SJCRH30 (cell line): ENCODE data around the gene ZNF662. TPM values are rescaled to one million over a fixed set of nuclear protein-coding genes. Genes with fewer than 3 reads are reported as not detected.

Source experiments
- DNase-seq, 2 experiments: peaks; one replicate each; pipeline ENCODE4 v3.0.0-alpha.2; 2015 to 2020
- H3K27ac ChIP-seq: fragments of 250-450 bp; sonication (Bioruptor Pico); 2 replicates; pipeline ENCODE4 v1.5.1; 2020; ENCODE audit warnings: mild to moderate bottlenecking, moderate library complexity
- H3K27me3 ChIP-seq: fragments of 250-450 bp; sonication (Bioruptor Pico); 2 replicates; pipeline ENCODE4 v1.5.1; 2020; ENCODE audit warnings: mild to moderate bottlenecking, moderate library complexity
- H3K36me3 ChIP-seq: fragments of 250-450 bp; sonication (Bioruptor Pico); 2 replicates; pipeline ENCODE4 v1.5.1; 2020; ENCODE audit warnings: mild to moderate bottlenecking, moderate library complexity
- H3K4me1 ChIP-seq: fragments of 250-450 bp; sonication (Bioruptor Pico); 2 replicates; pipeline ENCODE4 v1.5.1; 2020; ENCODE audit warnings: mild to moderate bottlenecking, moderate library complexity
- H3K4me3 ChIP-seq: fragments of 250-450 bp; sonication (Bioruptor Pico); 2 replicates; pipeline ENCODE4 v1.5.1; 2020; ENCODE audit warnings: mild to moderate bottlenecking, moderate library complexity
- H3K9me3 ChIP-seq: fragments of 250-450 bp; sonication (Bioruptor Pico); replicated peaks from 2 replicates; pipeline ENCODE4 v1.5.1; 2020; ENCODE audit warnings: mild to moderate bottlenecking, moderate library complexity
- total RNA-seq: library from RNA; depleted of rRNA; stranded (reverse); fragments of >200 nt; shearing (Covaris generic); gene quantifications from 2 replicates; pipeline ENCODE4 v1.2.3, GENCODE V29; 2014

Gene ZNF662
- total RNA-seq, 1 experiment from 2014 or later = not detected

- no peak for DNase-seq
- H3K4me3 ChIP-seq = no peak overlapping the region
- no peaks in the 10 kb centered on the region for H3K9me3 ChIP-seq
- no peaks in the 10 kb centered on the region for H3K4me1 ChIP-seq
- no peaks in the 10 kb centered on the region for H3K36me3 ChIP-seq
- no peaks in the 10 kb centered on the region for H3K27me3 ChIP-seq
- H3K27ac ChIP-seq = no peak overlapping the region
Measured at GRCh38 chr3:42900226-42901072, 5.5 kb upstream of the ZNF662 start.

GRCh38 chr3:42901073-42901415, 4.9 kb upstream of the ZNF662 start:
- no peaks in the 10 kb centered on the region for H3K4me1 ChIP-seq
- no peaks in the 10 kb centered on the region for H3K36me3 ChIP-seq
- H3K4me3 ChIP-seq = no peak overlapping the region
- no peak for DNase-seq
- H3K27ac ChIP-seq = no peak overlapping the region
- H3K27me3 ChIP-seq = no peaks in the 10 kb centered on the region
- no peaks in the 10 kb centered on the region for H3K9me3 ChIP-seq

GRCh38 chr3:42902257-42902656, 3.7 kb upstream of the ZNF662 start:
- H3K4me3 ChIP-seq = no peak overlapping the region
- H3K4me1 ChIP-seq = no peaks in the 10 kb centered on the region
- H3K36me3 ChIP-seq = no peaks in the 10 kb centered on the region
- no peaks in the 10 kb centered on the region for H3K9me3 ChIP-seq
- H3K27me3 ChIP-seq = no peaks in the 10 kb centered on the region
- no peak overlapping the region for H3K27ac ChIP-seq
- DNase-seq = no peak

GRCh38 chr3:42904076-42904475, 1.9 kb upstream of the ZNF662 start:
- Histone ChIP-seq H3K27me3 (no peaks in the 10 kb centered on the region), H3K9me3 (no peaks in the 10 kb centered on the region), H3K27ac (no peak overlapping the region), H3K4me1 (no peaks in the 10 kb centered on the region), H3K36me3 (no peaks in the 10 kb centered on the region), H3K4me3 (no peak overlapping the region)
- DNase-seq = no peak

- Histone ChIP-seq H3K4me3 (no peak overlapping the region), H3K4me1 (no peaks in the 10 kb centered on the region), H3K27me3 (no peaks in the 10 kb centered on the region), H3K27ac (no peak overlapping the region), H3K36me3 (no peaks in the 10 kb centered on the region), H3K9me3 (no peaks in the 10 kb centered on the region)
- no peak for DNase-seq
Measured at GRCh38 chr3:42905740-42906069, 237 bp upstream of the ZNF662 start.

- Histone ChIP-seq H3K4me3 (no peak overlapping the region), H3K9me3 (no peaks in the 10 kb centered on the region), H3K27ac (no peak overlapping the region), H3K27me3 (no peaks in the 10 kb centered on the region), H3K4me1 (no peaks in the 10 kb centered on the region), H3K36me3 (no peaks in the 10 kb centered on the region)
- DNase-seq = no peak
Measured at GRCh38 chr3:42906848-42907183, 874 bp downstream of the ZNF662 start.

GRCh38 chr3:42908675-42909074, 2.7 kb downstream of the ZNF662 start:
- Histone ChIP-seq H3K4me3 (no peak overlapping the region), H3K4me1 (no peaks in the 10 kb centered on the region)

GRCh38 chr3:42911551-42911950, 5.6 kb downstream of the ZNF662 start:
- H3K27ac ChIP-seq = no peak overlapping the region
- no peak for DNase-seq
- no peaks in the 10 kb centered on the region for H3K9me3 ChIP-seq
- no peaks in the 10 kb centered on the region for H3K27me3 ChIP-seq
- H3K4me3 ChIP-seq = no peak overlapping the region
- no peaks in the 10 kb centered on the region for H3K4me1 ChIP-seq
- no peaks in the 10 kb centered on the region for H3K36me3 ChIP-seq

More at GRCh38 chr3:42908675-42909074, 2.7 kb downstream of the ZNF662 start:
- Histone ChIP-seq H3K36me3 (no peaks in the 10 kb centered on the region), H3K27me3 (no peaks in the 10 kb centered on the region), H3K9me3 (no peaks in the 10 kb centered on the region), H3K27ac (no peak overlapping the region)
- no peak for DNase-seq

- H3K27ac ChIP-seq = no peak overlapping the region
- no peaks in the 10 kb centered on the region for H3K4me1 ChIP-seq
- H3K4me3 ChIP-seq = no peak overlapping the region
- H3K27me3 ChIP-seq = no peaks in the 10 kb centered on the region
- H3K9me3 ChIP-seq = no peaks in the 10 kb centered on the region
- no peak for DNase-seq
- no peaks in the 10 kb centered on the region for H3K36me3 ChIP-seq
Measured at GRCh38 chr3:42914771-42915515, 9.0 kb downstream of the ZNF662 start.

- Histone ChIP-seq H3K4me3 (no peak overlapping the region), H3K36me3 (no peaks in the 10 kb centered on the region), H3K9me3 (no peaks in the 10 kb centered on the region), H3K27me3 (no peaks in the 10 kb centered on the region), H3K27ac (no peak overlapping the region), H3K4me1 (no peaks in the 10 kb centered on the region)
- no peak for DNase-seq
Measured at GRCh38 chr3:42923606-42924005, 17.7 kb downstream of the ZNF662 start.

GRCh38 chr3:42926310-42926709, 20.4 kb downstream of the ZNF662 start:
- DNase-seq = no peak
- H3K4me3 ChIP-seq = no peak overlapping the region

GRCh38 chr3:42934111-42934510, 28.2 kb downstream of the ZNF662 start:
- Histone ChIP-seq H3K27ac (no peak overlapping the region), H3K36me3 (no peaks in the 10 kb centered on the region), H3K9me3 (no peaks in the 10 kb centered on the region), H3K4me3 (no peak overlapping the region), H3K27me3 (no peaks in the 10 kb centered on the region), H3K4me1 (no peaks in the 10 kb centered on the region)
- DNase-seq = no peak

More at GRCh38 chr3:42926310-42926709, 20.4 kb downstream of the ZNF662 start:
- Histone ChIP-seq H3K36me3 (no peaks in the 10 kb centered on the region), H3K27me3 (no peaks in the 10 kb centered on the region), H3K9me3 (no peaks in the 10 kb centered on the region), H3K4me1 (no peaks in the 10 kb centered on the region), H3K27ac (no peak overlapping the region)

- Histone ChIP-seq H3K4me3 (no peak overlapping the region), H3K4me1 (no peaks in the 10 kb centered on the region), H3K27ac (no peak overlapping the region), H3K27me3 (no peaks in the 10 kb centered on the region), H3K9me3 (no peaks in the 10 kb centered on the region), H3K36me3 (no peaks in the 10 kb centered on the region)
- DNase-seq = no peak
Measured at GRCh38 chr3:42934910-42935309, 29.0 kb downstream of the ZNF662 start.

- H3K4me3 ChIP-seq = no peak overlapping the region
- no peak for DNase-seq
- no peaks in the 10 kb centered on the region for H3K36me3 ChIP-seq
- H3K27me3 ChIP-seq = no peaks in the 10 kb centered on the region
- H3K27ac ChIP-seq = no peak overlapping the region
- H3K4me1 ChIP-seq = no peaks in the 10 kb centered on the region
- no peaks in the 10 kb centered on the region for H3K9me3 ChIP-seq
Measured at GRCh38 chr3:42935472-42935871, 29.5 kb downstream of the ZNF662 start.

- H3K4me3 ChIP-seq = no peak overlapping the region
- H3K4me1 ChIP-seq = no peaks in the 10 kb centered on the region
- no peak for DNase-seq
- no peaks in the 10 kb centered on the region for H3K36me3 ChIP-seq
- no peak overlapping the region for H3K27ac ChIP-seq
- H3K27me3 ChIP-seq = no peaks in the 10 kb centered on the region
- H3K9me3 ChIP-seq = no peaks in the 10 kb centered on the region
Measured at GRCh38 chr3:42936157-42936981, 30.4 kb downstream of the ZNF662 start.
